WTC11 (cell line): ENCODE results near the gene CPLANE1.

Experiments
- CREM ChIP-seq: sonication (generic); formaldehyde crosslinking; IDR thresholded peaks from 2 replicates; pipeline ENCODE4 v1.8.1; 2022; ENCODE audit warnings: mild to moderate bottlenecking, missing genetic modification reagents, moderate library complexity
- NFYB ChIP-seq: sonication (generic); formaldehyde crosslinking; conservative IDR thresholded peaks from 2 replicates; pipeline ENCODE4 v1.8.0; 2022; ENCODE audit warnings: low read depth, missing genetic modification reagents
- RELA ChIP-seq: sonication (generic); formaldehyde crosslinking; IDR thresholded peaks from 2 replicates; pipeline ENCODE4 v1.8.1; 2022; ENCODE audit warnings: missing genetic modification reagents, mild to moderate bottlenecking, borderline replicate concordance
- SP1 ChIP-seq: sonication (generic); formaldehyde crosslinking; conservative IDR thresholded peaks from 2 replicates; pipeline ENCODE4 v1.8.1; 2022; ENCODE audit warnings: missing genetic modification reagents
- ZBTB21 ChIP-seq: sonication (generic); formaldehyde crosslinking; IDR thresholded peaks from 2 replicates; pipeline ENCODE4 v1.8.1; 2023; ENCODE audit warnings: mild to moderate bottlenecking, missing genetic modification reagents, borderline replicate concordance
- TF ChIP-seq, protein P1 (sequence below): fragments of 200-600 bp; IDR thresholded peaks from 2 replicates; pipeline ENCODE4 v1.8.0; 2022; ENCODE audit warnings: antibody characterized with exemption
- TF ChIP-seq, protein P2 (sequence below): sonication (generic); formaldehyde crosslinking; IDR thresholded peaks from 2 replicates; pipeline ENCODE4 v1.8.1; 2022; ENCODE audit warnings: mild to moderate bottlenecking, moderate library complexity, missing genetic modification reagents
- TF ChIP-seq, protein P3 (sequence below): sonication (generic); formaldehyde crosslinking; IDR thresholded peaks from 2 replicates; pipeline ENCODE4 v1.8.1; 2022; ENCODE audit warnings: mild to moderate bottlenecking, missing genetic modification reagents, moderate library complexity, borderline replicate concordance
- TF ChIP-seq, protein P4 (sequence below): sonication (generic); formaldehyde crosslinking; IDR thresholded peaks from 2 replicates; pipeline ENCODE4 v1.8.1; 2023; ENCODE audit warnings: mild to moderate bottlenecking, missing genetic modification reagents

DNA sequence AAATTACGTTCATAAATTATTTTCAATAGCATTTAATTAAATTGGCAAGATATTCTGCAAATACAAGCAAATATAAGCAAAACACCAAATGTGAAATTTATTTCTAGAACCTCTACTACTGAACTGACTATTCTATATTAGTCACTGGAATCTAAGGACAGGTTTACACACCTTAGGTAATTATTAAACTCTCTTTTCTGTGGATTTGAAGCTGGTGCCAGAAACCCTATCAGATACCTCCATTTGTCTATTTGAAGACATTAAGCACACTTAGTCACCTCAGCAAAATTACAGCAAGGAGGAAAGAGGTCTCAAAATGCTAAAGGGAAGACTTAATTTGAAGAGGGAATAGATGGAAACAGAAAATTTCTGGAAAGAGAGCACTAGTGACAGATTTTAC, 83.4 kb downstream of the CPLANE1 start:
- TF ChIP-seq, protein P1, sequence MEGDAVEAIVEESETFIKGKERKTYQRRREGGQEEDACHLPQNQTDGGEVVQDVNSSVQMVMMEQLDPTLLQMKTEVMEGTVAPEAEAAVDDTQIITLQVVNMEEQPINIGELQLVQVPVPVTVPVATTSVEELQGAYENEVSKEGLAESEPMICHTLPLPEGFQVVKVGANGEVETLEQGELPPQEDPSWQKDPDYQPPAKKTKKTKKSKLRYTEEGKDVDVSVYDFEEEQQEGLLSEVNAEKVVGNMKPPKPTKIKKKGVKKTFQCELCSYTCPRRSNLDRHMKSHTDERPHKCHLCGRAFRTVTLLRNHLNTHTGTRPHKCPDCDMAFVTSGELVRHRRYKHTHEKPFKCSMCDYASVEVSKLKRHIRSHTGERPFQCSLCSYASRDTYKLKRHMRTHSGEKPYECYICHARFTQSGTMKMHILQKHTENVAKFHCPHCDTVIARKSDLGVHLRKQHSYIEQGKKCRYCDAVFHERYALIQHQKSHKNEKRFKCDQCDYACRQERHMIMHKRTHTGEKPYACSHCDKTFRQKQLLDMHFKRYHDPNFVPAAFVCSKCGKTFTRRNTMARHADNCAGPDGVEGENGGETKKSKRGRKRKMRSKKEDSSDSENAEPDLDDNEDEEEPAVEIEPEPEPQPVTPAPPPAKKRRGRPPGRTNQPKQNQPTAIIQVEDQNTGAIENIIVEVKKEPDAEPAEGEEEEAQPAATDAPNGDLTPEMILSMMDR: no peak
- TF ChIP-seq, protein P2, sequence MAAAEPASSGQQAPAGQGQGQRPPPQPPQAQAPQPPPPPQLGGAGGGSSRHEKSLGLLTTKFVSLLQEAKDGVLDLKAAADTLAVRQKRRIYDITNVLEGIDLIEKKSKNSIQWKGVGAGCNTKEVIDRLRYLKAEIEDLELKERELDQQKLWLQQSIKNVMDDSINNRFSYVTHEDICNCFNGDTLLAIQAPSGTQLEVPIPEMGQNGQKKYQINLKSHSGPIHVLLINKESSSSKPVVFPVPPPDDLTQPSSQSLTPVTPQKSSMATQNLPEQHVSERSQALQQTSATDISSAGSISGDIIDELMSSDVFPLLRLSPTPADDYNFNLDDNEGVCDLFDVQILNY (CRISPR knock-in tag): no peak
- no peak for TF ChIP-seq CREM (CRISPR knock-in tag)
- TF ChIP-seq ZBTB21 (CRISPR knock-in tag): no peak
- TF ChIP-seq, protein P3, sequence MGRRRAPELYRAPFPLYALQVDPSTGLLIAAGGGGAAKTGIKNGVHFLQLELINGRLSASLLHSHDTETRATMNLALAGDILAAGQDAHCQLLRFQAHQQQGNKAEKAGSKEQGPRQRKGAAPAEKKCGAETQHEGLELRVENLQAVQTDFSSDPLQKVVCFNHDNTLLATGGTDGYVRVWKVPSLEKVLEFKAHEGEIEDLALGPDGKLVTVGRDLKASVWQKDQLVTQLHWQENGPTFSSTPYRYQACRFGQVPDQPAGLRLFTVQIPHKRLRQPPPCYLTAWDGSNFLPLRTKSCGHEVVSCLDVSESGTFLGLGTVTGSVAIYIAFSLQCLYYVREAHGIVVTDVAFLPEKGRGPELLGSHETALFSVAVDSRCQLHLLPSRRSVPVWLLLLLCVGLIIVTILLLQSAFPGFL: no peak
- no peak for TF ChIP-seq SP1
- TF ChIP-seq NFYB: no peak
- TF ChIP-seq, protein P4, sequence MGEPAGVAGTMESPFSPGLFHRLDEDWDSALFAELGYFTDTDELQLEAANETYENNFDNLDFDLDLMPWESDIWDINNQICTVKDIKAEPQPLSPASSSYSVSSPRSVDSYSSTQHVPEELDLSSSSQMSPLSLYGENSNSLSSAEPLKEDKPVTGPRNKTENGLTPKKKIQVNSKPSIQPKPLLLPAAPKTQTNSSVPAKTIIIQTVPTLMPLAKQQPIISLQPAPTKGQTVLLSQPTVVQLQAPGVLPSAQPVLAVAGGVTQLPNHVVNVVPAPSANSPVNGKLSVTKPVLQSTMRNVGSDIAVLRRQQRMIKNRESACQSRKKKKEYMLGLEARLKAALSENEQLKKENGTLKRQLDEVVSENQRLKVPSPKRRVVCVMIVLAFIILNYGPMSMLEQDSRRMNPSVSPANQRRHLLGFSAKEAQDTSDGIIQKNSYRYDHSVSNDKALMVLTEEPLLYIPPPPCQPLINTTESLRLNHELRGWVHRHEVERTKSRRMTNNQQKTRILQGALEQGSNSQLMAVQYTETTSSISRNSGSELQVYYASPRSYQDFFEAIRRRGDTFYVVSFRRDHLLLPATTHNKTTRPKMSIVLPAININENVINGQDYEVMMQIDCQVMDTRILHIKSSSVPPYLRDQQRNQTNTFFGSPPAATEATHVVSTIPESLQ: no peak
- no peak for TF ChIP-seq RELA
